Esophagus squamous epithelium (tissue), 5 donors: ENCODE data around the gene ADD1. TPM values are rescaled to one million over a fixed set of nuclear protein-coding genes. Genes with fewer than 3 reads are reported as not detected.
A peak's percentile ranks its signal among the peaks of the same experiment; 100 is the strongest.

Experiments used
- DNase-seq: peaks from one replicate; lab custom pipeline; 2025; lab: John Stamatoyannopoulos, UW
- H3K27ac ChIP-seq, 4 donors: fragments of 200-600 bp; sonication (generic); one replicate each; pipeline ENCODE4 v1.5.1; 2016 to 2019; ENCODE audit warnings: mild to moderate bottlenecking in 1 of 4
- H3K27me3 ChIP-seq, 4 donors: fragments of 200-600 bp; sonication (generic); 1 replicate in 3 of 4; 2 replicates in 1 of 4; pipeline versions ENCODE4 v1.5.1 to v1.6.0; 2017 to 2021; ENCODE audit warnings: antibody characterized with exemption in 1 of 4
- H3K36me3 ChIP-seq, 3 donors: fragments of 200-600 bp; sonication (generic); one replicate each; pipeline ENCODE4 v1.5.1; 2016 to 2019
- H3K4me1 ChIP-seq, 3 donors: fragments of 200-600 bp; sonication (generic); one replicate each; pipeline ENCODE4 v1.5.1; 2017 to 2019
- H3K4me3 ChIP-seq, 4 donors: fragments of 200-600 bp; sonication (generic); 1 replicate in 3 of 4; 2 replicates in 1 of 4; pipeline ENCODE4 v1.5.1; 2016 to 2019; ENCODE audit warnings: mild to moderate bottlenecking in 2 of 4, moderate library complexity in 1 of 4
- H3K9me3 ChIP-seq, 3 donors: fragments of 200-600 bp; sonication (generic); one replicate each; pipeline ENCODE4 v1.5.1; 2016 to 2019
- POLR2A ChIP-seq, 4 donors: fragments of 450-650 bp; IDR thresholded peaks; one replicate each; pipeline ENCODE4 v1.6.1; 2017; ENCODE audit warnings: antibody characterized with exemption in 4 of 4, mild to moderate bottlenecking in 4 of 4, moderate library complexity in 3 of 4
- WGBS, 2 donors: methylation state at CpG; one replicate each; pipeline ENCODE4 v1.1.5; 2018; 5-methylcytosine and 5-hydroxymethylcytosine counted together
- intact Hi-C: fragments of 100-400 bp; cut with DNase I; formaldehyde crosslinking; loops from one replicate; pipeline ENCODE4 v1.15.0; 2022
- total RNA-seq, 4 donors: library from RNA; depleted of rRNA; stranded (reverse); fragments of >200 nt; gene quantifications; one replicate each; pipeline ENCODE4 v1.1.0, GENCODE V29; 2016
- TF ChIP-seq, protein P1 (sequence below), 6 experiments: fragments of 450-650 bp in 4 of 6; fragments of 200-600 bp in 2 of 6; sonication (generic) in 2 of 6; IDR thresholded peaks; one replicate each; pipeline ENCODE4 v1.5.1; 2016 to 2019; ENCODE audit warnings: antibody characterized with exemption in 6 of 6, mild to moderate bottlenecking in 4 of 6, moderate library complexity in 4 of 6
- donor health status: DM: yes; HTN: yes; CAD: no.

Gene ADD1
- total RNA-seq, 4 donors from 2014 or later = 81.7 to 144 (median 103) TPM

GRCh38 chr4:2807571-2807970 is 36.1 kb upstream of the ADD1 start:
- Histone ChIP-seq H3K4me3 (no peak overlapping the region), H3K27ac (peak overlapping the region in 2 of 4 donors; percentile 82 to 91), H3K9me3 (no peaks in the 10 kb centered on the region), H3K36me3 (no peaks in the 10 kb centered on the region), H3K27me3 (no peaks in the 10 kb centered on the region), H3K4me1 (peaks cover 56 to 95% (median 90%) of the 10 kb centered on the region in 3 donors)
- 84 to 95% methylated on average over 7 of the region's 13 CpGs for WGBS, 2 donors
- DNase-seq = no peak
- intact Hi-C loops = no loop called here
- no peak for TF ChIP-seq POLR2A (IDR thresholded peaks at IDR 0.05)
- TF ChIP-seq, protein P1, sequence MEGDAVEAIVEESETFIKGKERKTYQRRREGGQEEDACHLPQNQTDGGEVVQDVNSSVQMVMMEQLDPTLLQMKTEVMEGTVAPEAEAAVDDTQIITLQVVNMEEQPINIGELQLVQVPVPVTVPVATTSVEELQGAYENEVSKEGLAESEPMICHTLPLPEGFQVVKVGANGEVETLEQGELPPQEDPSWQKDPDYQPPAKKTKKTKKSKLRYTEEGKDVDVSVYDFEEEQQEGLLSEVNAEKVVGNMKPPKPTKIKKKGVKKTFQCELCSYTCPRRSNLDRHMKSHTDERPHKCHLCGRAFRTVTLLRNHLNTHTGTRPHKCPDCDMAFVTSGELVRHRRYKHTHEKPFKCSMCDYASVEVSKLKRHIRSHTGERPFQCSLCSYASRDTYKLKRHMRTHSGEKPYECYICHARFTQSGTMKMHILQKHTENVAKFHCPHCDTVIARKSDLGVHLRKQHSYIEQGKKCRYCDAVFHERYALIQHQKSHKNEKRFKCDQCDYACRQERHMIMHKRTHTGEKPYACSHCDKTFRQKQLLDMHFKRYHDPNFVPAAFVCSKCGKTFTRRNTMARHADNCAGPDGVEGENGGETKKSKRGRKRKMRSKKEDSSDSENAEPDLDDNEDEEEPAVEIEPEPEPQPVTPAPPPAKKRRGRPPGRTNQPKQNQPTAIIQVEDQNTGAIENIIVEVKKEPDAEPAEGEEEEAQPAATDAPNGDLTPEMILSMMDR (IDR thresholded peaks at IDR 0.05) = no peak

DNA sequence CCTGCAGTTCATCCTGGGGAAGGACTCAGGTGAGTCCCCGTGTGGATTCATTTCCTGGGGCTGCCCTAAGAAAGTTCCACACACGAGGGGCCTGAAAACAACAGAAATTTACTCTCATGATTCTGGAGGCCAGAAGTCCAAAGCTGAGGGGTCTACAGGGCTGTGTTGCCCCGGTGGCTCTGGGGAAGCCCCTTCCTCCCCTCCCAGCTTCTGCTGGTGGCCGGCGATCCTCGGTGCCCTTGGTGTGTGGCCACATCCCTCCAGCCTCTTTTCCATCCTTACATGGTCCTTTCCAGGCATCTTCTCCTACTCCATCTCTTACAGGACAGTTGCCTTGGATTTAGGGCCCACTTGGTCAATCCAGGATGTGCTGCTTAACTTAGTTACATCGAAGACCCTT is 35.6 kb upstream of the ADD1 start:
- intact Hi-C loops = no loop called here
- Histone ChIP-seq H3K4me3 (no peak overlapping the region), H3K36me3 (no peaks in the 10 kb centered on the region), H3K4me1 (peaks cover 59 to 95% (median 88%) of the 10 kb centered on the region in 3 donors), H3K9me3 (no peaks in the 10 kb centered on the region), H3K27ac (peak overlapping the region in 1 of 4 donors; percentile 82), H3K27me3 (no peaks in the 10 kb centered on the region)
- WGBS, 2 donors = 89 to 96% methylated on average over 6 to 7 of the region's 7 CpGs
- no peak for DNase-seq
- TF ChIP-seq, protein P1 (IDR thresholded peaks at IDR 0.05) = no peak
- no peak for TF ChIP-seq POLR2A (IDR thresholded peaks at IDR 0.05)

- intact Hi-C loops = no loop called here
- Histone ChIP-seq H3K9me3 (no peaks in the 10 kb centered on the region), H3K4me3 (no peak overlapping the region), H3K27me3 (no peaks in the 10 kb centered on the region), H3K27ac (peak overlapping the region in 1 of 4 donors; percentile 91), H3K4me1 (peaks cover 56 to 95% (median 75%) of the 10 kb centered on the region in 3 donors), H3K36me3 (peaks cover 0 to 9% (median 0%) of the 10 kb centered on the region in 3 donors)
- 60 to 80% methylated on average over 1 to 2 of the region's 10 CpGs for WGBS, 2 donors
- no peak for TF ChIP-seq POLR2A (IDR thresholded peaks at IDR 0.05)
- TF ChIP-seq, protein P1 (IDR thresholded peaks at IDR 0.05) = no peak
- DNase-seq = no peak
Measured at GRCh38 chr4:2809610-2810180, 33.9 kb upstream of the ADD1 start.

DNA sequence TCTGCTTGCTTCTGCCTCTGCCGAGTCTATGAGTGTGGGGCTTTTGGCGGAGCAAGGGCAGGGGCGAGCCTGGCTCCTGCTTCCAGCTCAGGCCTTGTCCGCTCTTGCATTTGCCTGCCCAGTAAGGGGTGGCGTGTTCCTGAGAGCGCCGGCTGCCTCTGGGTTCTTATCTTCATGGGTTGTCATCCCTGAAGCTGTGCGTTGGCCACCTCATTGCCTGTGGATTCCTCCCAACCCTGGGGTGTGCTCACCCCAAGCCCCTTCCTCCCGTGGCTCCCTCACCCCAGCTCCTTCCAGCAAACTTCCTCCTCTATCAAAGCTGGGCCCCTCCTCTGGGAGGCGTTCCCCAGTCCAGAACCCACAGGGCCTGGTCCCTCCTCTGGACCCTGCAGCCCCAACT is 33.3 kb upstream of the ADD1 start:
- H3K4me1 ChIP-seq = peaks cover 49 to 95% (median 73%) of the 10 kb centered on the region in 3 donors
- DNase-seq = no peak
- peaks cover 0 to 16% (median 0%) of the 10 kb centered on the region in 3 donors for H3K36me3 ChIP-seq
- intact Hi-C loops = no loop called here
- H3K4me3 ChIP-seq = no peak overlapping the region
- TF ChIP-seq, protein P1 (IDR thresholded peaks at IDR 0.05) = no peak
- no peak for TF ChIP-seq POLR2A (IDR thresholded peaks at IDR 0.05)
- peak overlapping the region in 3 of 4 donors; percentile 68 to 91 (median 85) for H3K27ac ChIP-seq
- no peaks in the 10 kb centered on the region for H3K9me3 ChIP-seq
- WGBS, 2 donors = 64 to 67% methylated on average over 4 to 9 of the region's 10 CpGs
- H3K27me3 ChIP-seq = no peaks in the 10 kb centered on the region

DNA sequence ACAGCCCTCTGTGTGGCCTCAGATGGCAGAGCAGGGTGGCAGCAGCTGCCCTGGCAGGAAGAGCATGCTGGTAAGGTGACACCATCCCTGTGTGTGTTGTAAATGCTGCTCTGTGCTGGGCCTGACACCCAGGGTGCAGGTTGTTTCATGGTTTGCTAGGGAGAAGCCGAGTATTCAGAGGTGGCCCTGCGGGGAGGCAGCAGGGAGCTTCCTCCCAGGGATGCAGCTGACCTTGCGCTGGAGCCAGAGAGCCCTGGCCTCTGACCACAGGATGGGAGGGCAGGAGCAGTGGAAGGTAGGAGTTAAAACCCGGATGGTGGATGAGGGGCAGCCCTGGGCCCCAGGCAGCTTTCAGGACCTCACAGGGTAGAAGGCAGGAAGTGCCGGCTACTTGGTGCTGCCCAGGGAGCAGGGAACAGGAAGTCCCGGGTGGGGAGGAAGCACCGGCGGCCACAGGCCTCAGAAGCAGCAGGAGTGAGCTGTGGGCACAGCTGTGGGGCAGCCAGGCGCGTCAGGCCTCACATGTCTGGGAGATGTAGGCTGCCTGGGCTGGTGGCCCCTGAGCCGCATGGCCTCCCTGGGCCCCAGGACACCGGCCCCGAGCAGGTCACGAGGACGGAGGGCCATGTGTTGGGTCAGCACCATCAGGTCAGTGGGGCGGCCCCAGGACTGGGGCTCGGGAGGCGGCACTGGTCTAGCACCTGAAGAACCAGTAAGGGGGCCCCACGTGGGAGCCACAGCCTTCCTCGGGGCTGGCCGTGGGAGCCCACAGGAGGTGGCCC is 31.6 kb upstream of the ADD1 start:
- Histone ChIP-seq H3K36me3 (peaks cover 0 to 23% (median 0%) of the 10 kb centered on the region in 3 donors), H3K4me3 (peak overlapping the region; percentile 28 to 65 (median 44)), H3K4me1 (peaks cover 33 to 89% (median 57%) of the 10 kb centered on the region in 3 donors), H3K27me3 (no peaks in the 10 kb centered on the region), H3K9me3 (no peaks in the 10 kb centered on the region), H3K27ac (peak overlapping the region; percentile 68 to 91 (median 77))
- 56 to 70% methylated on average over 2 to 5 of the region's 21 CpGs for WGBS, 2 donors
- TF ChIP-seq, protein P1 (IDR thresholded peaks at IDR 0.05) = no peak
- TF ChIP-seq POLR2A (IDR thresholded peaks at IDR 0.05) = no peak
- peak; percentile 43 for DNase-seq
- intact Hi-C loops = no loop called here
